NCI-H774 (cell line): ENCODE results near the gene USH1C.

ENCODE experiments used
- DNase-seq: peaks from one replicate; lab custom pipeline; 2025; lab: John Stamatoyannopoulos, UW

Gene USH1C

GRCh38 chr11:17472467-17472866 lies 71.7 kb downstream of the USH1C start:
- no peak for DNase-seq

- no peak for DNase-seq
Measured at GRCh38 chr11:17471501-17471900, 72.7 kb downstream of the USH1C start.

- DNase-seq: no peak
Measured at GRCh38 chr11:17469998-17470397, 74.2 kb downstream of the USH1C start.

GRCh38 chr11:17468122-17468521 lies 76.1 kb downstream of the USH1C start:
- no peak for DNase-seq

GRCh38 chr11:17463546-17464174 lies 80.6 kb downstream of the USH1C start:
- DNase-seq: no peak

- DNase-seq: no peak
Measured at GRCh38 chr11:17462940-17463339, 81.3 kb downstream of the USH1C start.

GRCh38 chr11:17460406-17460805 lies 83.8 kb downstream of the USH1C start:
- no peak for DNase-seq

GRCh38 chr11:17459236-17459896 lies 84.8 kb downstream of the USH1C start:
- no peak for DNase-seq

GRCh38 chr11:17458268-17458667 lies 85.9 kb downstream of the USH1C start:
- no peak for DNase-seq

GRCh38 chr11:17457396-17458173 lies 86.6 kb downstream of the USH1C start:
- DNase-seq: no peak

- no peak for DNase-seq
Measured at GRCh38 chr11:17452668-17453067, 91.5 kb downstream of the USH1C start.

GRCh38 chr11:17449158-17449557 lies 95.1 kb downstream of the USH1C start:
- DNase-seq: no peak

GRCh38 chr11:17446482-17446881 lies 97.7 kb downstream of the USH1C start:
- DNase-seq: no peak

GRCh38 chr11:17445240-17445795 lies 98.9 kb downstream of the USH1C start:
- DNase-seq: no peak

GRCh38 chr11:17443926-17444690 lies 100.1 kb downstream of the USH1C start:
- no peak for DNase-seq
